GM18508 (cell line): ENCODE data around the gene GSKIP.

ENCODE experiments used
- ATAC-seq: cut with Tn5 transposase; IDR thresholded peaks from one replicate; pipeline ENCODE4 v1.9.1; 2021; ENCODE audit warnings: moderate number of reproducible peaks; ENCODE audit not compliant: insufficient read depth, unreplicated experiment

GSKIP gene

DNA sequence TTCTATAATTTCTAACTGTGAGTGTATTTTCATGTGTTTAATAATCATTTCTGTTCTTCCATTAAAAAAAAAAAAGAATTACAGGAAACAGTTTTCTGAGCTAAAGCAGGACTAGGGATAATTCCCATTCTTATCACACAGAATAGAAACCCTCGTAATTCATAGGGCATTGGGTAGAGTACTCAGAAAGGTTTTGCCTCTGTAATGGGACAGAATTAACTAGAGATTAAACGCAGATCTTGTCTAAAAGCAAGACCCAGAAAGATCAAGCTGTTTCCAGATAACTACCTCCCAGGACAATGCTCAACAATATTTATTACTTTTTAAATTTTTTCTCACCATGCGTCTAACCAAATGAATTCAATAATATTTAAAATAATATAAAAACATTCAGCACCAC is 10.2 kb downstream of the GSKIP start:
- no peak for ATAC-seq

DNA sequence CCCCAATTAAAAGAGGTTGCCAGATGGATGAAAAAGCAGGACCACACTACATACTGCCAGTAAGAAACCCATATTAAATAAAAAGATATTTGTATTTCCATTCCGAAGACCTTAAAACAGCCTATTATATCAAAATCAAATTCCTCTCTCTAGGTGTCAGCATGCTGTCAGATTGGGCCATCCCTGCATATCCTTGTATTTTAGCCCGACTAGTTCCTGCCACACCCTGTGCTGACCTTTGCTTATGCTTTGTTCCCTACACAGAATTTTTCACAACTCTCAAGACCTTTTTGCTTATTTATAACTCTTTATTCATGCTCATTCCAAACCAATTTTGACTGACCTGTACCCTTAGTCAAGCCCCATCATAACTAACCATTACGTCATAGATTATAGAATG is 12.8 kb downstream of the GSKIP start:
- no peak for ATAC-seq

DNA sequence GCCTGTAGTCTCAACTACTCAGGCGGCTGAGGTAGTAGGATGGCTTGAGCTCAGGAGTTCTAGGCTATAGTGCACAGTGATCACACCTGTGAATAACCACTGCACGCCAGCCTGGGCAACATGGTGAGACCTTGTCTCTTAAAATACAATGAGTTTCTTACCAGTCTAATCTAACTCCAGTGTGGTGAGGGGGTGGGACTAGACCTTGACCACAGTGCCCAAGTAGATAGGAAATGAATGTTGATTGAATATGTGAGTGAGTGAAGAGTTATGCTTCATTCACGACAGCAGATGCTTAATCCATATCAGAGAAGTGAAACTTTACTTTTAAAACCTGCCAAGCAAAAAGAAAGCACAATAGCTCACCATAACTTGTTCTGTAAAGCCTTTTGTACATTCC is 17.4 kb downstream of the GSKIP start:
- ATAC-seq: peak; percentile 71

GRCh38 chr14:96383445-96383844 is 20.1 kb downstream of the GSKIP start:
- ATAC-seq: no peak

GRCh38 chr14:96384053-96384452 is 20.7 kb downstream of the GSKIP start:
- no peak for ATAC-seq

DNA sequence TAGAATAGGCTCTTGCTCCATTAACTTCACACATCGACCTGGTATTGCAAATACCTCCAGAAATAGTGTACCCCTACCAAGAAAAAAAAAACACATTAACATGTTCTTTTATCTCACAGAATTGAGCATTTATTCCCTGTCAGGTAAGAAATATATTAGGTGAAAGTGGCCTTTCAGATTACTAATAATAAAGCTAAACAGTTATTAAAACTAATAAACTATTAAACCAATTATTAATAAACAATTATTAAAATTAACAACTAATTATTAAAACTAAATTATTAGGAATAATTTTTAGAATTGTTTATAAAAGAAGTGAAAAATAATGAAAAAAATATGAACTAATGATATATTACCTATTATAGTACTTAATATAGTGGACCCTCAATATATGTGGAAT is 21.4 kb downstream of the GSKIP start:
- no peak for ATAC-seq

DNA sequence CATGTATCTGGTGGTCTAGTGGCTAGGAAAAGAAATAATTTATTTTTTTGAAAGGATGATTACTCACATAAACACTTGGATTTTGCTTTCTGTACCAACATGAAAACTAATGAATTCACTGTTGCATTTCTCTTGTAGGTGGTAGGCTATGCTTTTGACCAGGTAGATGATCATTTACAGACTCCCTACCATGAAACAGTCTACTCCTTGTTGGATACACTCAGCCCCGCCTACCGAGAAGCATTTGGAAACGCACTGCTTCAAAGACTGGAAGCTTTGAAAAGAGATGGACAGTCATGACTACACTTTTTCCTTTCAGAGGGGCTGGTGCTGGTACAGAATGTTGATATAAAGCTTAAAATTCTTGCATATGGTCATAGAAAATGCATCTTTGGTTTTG is 22.1 kb downstream of the GSKIP start:
- no peak for ATAC-seq

- no peak for ATAC-seq
Observed at GRCh38 chr14:96390965-96391292, 27.6 kb downstream of the GSKIP start.

GRCh38 chr14:96391293-96392118 is 28.2 kb downstream of the GSKIP start:
- peak; percentile 51 for ATAC-seq

- ATAC-seq: no peak
Observed at GRCh38 chr14:96393071-96393691, 29.9 kb downstream of the GSKIP start.

DNA sequence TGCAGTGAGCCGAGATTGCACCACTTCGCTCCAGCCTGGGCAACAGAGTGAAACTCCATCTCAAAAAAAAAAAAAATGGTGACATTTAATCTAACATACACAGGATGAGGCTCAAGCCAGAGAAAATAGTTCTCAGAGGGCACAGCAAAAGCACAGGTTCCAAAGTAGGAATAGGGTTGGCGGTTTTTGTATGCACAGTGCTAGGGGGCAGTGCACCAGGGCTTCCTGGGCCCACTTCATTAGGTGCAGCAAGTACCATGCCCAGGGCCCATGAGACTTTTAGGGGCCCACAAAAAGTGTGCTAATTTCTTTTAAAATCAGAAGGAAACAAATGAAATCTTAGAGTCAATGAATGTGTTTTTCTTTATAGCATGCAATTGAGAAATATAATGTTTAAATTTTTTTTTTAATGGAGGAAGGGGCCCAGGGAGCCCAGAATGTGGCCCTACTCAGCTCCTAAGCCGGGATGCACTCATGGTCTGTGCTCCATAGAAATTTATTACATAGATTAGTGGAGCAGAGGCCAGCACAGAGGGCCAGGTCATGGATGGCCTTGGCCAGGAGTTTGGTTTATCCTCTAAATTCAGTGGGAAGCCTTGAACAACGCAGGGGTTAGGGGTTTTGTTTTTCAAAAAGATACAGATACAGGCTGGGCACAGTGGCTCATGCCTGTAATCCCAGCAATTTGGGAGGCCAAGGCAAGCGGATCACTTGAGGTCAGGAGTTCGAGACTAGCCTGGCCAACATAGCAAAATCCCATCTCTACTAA is 30.9 kb downstream of the GSKIP start:
- no peak for ATAC-seq

- no peak for ATAC-seq
Observed at GRCh38 chr14:96398432-96398831, 35.1 kb downstream of the GSKIP start.

DNA sequence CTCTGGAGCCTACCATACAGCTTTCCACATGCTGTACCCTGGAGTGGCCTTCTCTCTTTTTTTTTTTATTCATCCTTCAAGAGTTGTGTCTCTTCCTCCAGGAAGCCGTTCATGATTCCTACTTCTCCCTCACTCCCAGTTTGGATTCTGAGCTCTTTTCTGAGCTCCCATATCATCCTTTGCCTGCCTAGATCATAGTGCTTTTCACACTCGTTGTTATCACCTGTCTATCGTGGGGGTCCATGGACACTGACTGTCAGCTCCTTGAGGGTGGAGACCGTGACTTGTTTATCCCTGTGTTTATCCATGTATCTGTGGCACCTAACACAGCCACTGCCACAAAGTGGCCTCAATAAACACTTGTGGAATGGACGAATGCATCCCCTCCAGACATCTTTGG is 35.6 kb downstream of the GSKIP start:
- no peak for ATAC-seq

DNA sequence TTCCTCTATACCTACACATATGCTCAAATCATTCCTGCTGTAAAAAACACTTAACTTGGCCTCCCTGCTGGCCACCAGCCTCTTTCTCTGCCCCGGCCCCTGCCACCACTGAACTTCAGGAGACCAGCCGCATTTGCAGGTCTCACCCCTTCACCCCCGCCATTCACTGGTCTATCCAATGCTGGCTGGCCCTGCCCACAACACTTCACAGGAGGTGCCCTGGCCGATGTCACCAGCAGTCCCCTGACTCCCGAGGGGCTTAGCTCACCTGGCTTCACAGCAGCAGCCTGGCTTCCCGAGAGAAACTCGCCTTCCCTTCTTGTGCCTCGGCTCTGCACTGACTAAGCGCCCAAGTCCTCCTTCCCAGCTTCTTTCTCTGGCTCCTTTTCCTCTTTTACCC is 36.1 kb downstream of the GSKIP start:
- no peak for ATAC-seq

GRCh38 chr14:96400495-96400894 is 37.2 kb downstream of the GSKIP start:
- no peak for ATAC-seq

DNA sequence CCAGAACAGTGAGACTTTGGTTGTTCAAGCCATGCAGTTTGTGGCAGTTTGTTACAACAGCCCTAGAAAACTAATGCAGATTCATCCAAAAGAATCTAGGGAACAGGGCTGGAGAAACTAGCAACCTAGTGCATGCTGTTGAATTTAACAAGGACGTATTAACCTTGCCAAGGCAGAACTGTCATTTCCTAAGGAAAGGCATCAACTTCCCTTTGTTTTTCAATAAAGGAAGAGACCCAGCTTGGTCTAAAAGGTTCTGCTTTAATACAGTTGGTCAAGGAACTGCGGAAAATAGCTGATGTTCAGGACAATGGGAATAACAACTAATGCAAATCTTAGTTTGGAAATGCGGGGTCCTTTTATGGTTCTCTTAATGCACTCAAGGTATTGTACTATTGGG is 40.1 kb downstream of the GSKIP start:
- no peak for ATAC-seq

DNA sequence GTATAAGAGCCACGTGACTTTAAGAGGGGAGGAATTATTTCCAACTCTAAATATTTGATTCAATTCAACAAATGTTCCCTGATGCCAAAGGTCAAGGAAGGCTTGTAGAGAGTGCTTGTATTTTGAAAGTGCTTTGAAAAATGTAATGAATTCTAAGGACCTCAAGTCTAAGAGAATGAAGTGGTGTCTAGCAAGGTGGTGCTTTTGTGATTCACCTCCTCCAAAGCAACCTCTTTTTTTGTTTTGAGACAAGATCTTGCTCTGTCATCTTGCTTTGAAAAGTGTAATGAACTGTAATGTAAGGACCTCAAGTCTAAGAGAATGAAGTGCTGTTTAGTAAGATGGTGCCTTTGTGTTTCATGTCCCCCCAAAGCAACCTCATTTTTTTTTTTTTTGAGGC is 42.4 kb downstream of the GSKIP start:
- no peak for ATAC-seq

- ATAC-seq: no peak
Observed at GRCh38 chr14:96407935-96408570, 44.7 kb downstream of the GSKIP start.

DNA sequence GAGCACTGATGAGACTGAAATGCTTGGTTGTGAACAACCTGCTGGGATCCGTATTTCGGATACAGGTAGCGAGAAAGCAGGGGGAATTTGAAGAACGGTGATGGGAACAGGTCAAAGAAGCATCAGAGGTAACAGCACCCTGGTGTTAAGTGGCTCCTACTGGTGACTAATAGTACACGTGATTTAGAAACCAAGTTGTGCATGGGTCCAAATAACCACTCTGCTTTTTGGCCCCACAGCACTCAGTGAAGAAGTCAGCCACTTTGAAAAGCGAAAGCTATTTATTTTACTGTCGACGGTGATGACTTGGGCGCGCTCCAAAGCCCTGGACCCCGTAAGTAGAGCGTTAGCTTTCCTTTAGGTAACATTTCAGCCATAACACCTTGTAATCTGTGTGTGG is 45.3 kb downstream of the GSKIP start:
- no peak for ATAC-seq

DNA sequence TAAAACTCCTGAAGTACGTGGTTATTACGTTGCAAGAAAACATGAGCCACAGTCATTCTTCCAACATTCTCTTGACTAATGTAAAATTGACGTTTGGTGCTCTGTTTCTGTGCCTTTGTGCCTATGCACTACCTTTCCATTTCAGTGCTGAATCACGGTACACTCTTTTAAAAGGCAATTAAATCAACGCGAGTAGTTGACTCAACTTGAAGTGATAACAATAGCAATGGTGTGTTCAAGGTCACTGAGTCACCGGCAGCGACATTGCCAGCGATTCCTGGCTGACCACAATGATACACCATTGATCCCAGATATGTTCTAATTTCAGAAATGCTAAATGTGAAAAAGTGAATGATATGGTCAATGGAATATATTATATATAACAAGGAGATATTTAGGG is 46.4 kb downstream of the GSKIP start:
- ATAC-seq: no peak

DNA sequence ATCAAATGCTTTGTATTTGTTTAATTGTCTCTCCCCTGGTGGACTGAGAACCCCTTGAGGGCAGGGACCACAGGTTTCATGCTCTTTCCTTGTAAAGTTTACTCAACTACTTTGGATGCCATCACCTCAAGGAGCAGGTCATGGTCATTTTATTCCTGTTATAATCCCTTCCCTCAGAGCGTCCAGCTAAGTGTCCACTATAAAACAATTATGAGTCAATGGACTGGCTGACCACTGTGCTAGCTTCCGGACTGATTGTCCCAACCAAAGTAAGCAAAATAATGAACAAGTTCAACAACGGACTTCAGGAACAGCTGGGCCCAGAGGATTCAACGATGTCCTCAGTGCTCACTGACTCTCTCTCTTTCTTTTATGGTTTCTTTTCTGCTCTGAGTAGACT is 46.8 kb downstream of the GSKIP start:
- ATAC-seq: no peak
